ENCODE measurements around the gene PTH2. TPM values are rescaled to one million over a fixed set of nuclear protein-coding genes. Genes with fewer than 3 reads are reported as not detected.

The PTH2 gene
- polyA plus RNA-seq, 3 donors, result not detected

DNA sequence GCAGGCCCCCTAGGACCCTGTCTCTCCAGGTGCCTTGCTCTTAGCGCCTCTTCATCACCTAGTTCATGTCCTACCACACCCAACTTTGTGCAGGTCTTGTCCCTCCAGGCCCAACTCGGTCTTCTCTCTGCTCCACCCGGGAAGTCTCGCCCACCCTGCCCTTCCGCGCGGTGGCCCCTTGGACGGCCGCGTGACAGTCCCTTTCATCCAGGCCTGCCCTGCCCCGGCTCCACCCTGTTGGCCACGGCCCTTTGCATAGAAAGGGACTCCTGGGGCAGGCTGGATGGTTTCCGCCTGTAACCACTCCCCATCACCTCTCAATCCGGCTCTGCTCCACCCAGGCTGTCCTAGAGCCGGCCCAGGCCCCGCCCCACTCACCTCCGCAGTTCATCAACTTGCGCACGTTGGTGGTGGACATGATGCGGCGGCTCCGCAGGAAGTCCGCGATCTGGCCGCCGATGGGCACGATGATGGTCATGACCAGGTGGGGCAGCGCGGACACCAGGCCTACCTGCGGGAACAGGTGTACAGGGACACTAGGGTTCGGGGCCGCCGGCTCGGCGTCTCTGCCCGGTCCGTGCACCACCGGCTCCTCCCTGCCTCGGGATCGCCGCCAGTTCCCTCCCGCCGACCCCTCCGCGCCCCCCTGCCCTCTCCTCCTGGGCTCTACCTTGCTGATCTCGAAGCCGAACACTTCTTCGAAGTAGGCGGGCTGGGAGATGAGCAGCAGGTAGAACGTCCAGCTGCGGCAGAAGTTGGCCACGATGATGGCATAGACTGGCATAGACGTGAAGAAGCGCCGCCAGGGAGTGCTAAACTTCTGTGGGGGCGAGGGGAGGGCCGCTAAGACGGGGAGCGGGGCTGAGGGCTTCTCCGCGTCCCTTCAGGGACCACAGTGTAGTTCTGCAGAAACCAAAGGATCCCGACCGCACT lies 9.2 kb upstream of the PTH2 start:
- Histone ChIP-seq H3K9ac (ENCODE audit: insufficient read depth, low read length, poor library complexity, severe bottlenecking) (no peak overlapping the region), H3K27ac (ENCODE audit: low read depth in 1 of 2, low read length in 2 of 2) (no peak overlapping the region), H3K4me3 (replicated peaks in 1 of 3; ENCODE audit: low read depth in 2 of 3, low read length in 3 of 3) (no peak overlapping the region), H3K79me2 (ENCODE audit: insufficient read depth, low read length) (no peaks in the 10 kb centered on the region), H3K9me3 (replicated peaks in 1 of 2; ENCODE audit: control insufficient read depth in 1 of 2, insufficient read depth in 1 of 2, low read length in 2 of 2) (peaks cover 9 to 44% of the 10 kb centered on the region in 2 donors), H3K4me2 (replicated peaks; ENCODE audit: extremely low read depth, low read length, poor library complexity, severe bottlenecking) (no peak overlapping the region), H3K4me1 (ENCODE audit: control insufficient read depth in 1 of 2, insufficient read depth in 2 of 2, low read length in 2 of 2) (peaks cover 5 to 12% of the 10 kb centered on the region in 2 donors), H3K36me3 (replicated peaks in 1 of 2; ENCODE audit: control insufficient read depth in 1 of 2, insufficient read depth in 2 of 2, low read length in 2 of 2) (no peaks in the 10 kb centered on the region), H3K27me3 (ENCODE audit: control insufficient read depth in 2 of 2, insufficient read depth in 2 of 2, low read length in 2 of 2) (peaks cover 57 to 100% of the 10 kb centered on the region in 2 donors), H2AFZ (ENCODE audit: insufficient read depth, low read depth, low read length, poor library complexity, severe bottlenecking) (no peak overlapping the region), H4K20me1 (ENCODE audit: insufficient read depth, low read length) (no peaks in the 10 kb centered on the region)
- TF ChIP-seq, protein P1, sequence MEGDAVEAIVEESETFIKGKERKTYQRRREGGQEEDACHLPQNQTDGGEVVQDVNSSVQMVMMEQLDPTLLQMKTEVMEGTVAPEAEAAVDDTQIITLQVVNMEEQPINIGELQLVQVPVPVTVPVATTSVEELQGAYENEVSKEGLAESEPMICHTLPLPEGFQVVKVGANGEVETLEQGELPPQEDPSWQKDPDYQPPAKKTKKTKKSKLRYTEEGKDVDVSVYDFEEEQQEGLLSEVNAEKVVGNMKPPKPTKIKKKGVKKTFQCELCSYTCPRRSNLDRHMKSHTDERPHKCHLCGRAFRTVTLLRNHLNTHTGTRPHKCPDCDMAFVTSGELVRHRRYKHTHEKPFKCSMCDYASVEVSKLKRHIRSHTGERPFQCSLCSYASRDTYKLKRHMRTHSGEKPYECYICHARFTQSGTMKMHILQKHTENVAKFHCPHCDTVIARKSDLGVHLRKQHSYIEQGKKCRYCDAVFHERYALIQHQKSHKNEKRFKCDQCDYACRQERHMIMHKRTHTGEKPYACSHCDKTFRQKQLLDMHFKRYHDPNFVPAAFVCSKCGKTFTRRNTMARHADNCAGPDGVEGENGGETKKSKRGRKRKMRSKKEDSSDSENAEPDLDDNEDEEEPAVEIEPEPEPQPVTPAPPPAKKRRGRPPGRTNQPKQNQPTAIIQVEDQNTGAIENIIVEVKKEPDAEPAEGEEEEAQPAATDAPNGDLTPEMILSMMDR (IDR thresholded peaks at IDR 0.05), result no peak
- intact Hi-C loops (cut with micrococcal nuclease), result loop anchor here in 1 of 2 donors (10.0 kb wide), 1 partner anchor 168 kb away; no protein-coding TSS in a partner anchor
- H3K4me3 Mint-ChIP-seq, result peak overlapping the region in 1 of 2 donors; percentile 80
- H3K27me3 Mint-ChIP-seq (ENCODE audit: low read depth in 3 of 3), result peaks cover 99 to 100% (median 99%) of the 10 kb centered on the region in 3 donors
- H3K27ac Mint-ChIP-seq, result no peak overlapping the region
- H3K4me1 Mint-ChIP-seq, result peaks cover 30% of the 10 kb centered on the region
- 11% methylated on average over 63 of the region's 63 CpGs for WGBS (ENCODE audit: insufficient coverage)
- H3K36me3 Mint-ChIP-seq, result peaks cover 3 to 11% of the 10 kb centered on the region in 2 donors
- H3K9me3 Mint-ChIP-seq, result peaks cover 0 to 48% (median 29%) of the 10 kb centered on the region in 7 donors
- DNase-seq, result no peak

DNA sequence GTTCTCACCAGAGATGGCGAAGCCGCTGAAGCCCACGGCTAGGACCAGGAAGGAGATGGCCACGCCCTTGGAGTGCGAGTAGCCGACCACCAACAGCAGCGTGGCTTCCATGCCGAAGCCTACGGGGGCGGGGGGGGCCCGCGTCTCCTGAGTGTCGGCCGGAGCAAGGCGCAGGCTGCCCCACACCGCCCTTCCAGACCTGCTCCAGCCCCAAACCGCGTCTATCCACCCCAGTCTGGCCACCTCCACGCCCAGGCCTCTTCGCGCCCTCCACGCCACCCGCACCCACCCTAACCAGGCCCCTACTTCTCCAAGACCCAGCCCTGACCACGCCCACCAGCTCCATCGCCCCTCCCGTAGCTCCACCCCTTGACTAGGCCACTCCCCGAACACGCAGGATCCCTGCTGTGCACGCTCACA lies 8.1 kb upstream of the PTH2 start:
- H3K4me3 Mint-ChIP-seq, result peak overlapping the region in 1 of 2 donors; percentile 80
- intact Hi-C loops (cut with micrococcal nuclease), result loop anchor here in 1 of 2 donors (10.0 kb wide), 1 partner anchor 167 kb away; no protein-coding TSS in a partner anchor
- peaks cover 0 to 19% of the 10 kb centered on the region in 2 donors for H3K36me3 Mint-ChIP-seq
- Histone ChIP-seq H3K9ac (ENCODE audit: insufficient read depth, low read length, poor library complexity, severe bottlenecking) (no peak overlapping the region), H4K20me1 (ENCODE audit: insufficient read depth, low read length) (no peaks in the 10 kb centered on the region), H3K4me3 (replicated peaks in 1 of 3; ENCODE audit: low read depth in 2 of 3, low read length in 3 of 3) (no peak overlapping the region), H3K27me3 (ENCODE audit: control insufficient read depth in 2 of 2, insufficient read depth in 2 of 2, low read length in 2 of 2) (peaks cover 57 to 100% of the 10 kb centered on the region in 2 donors), H2AFZ (ENCODE audit: insufficient read depth, low read depth, low read length, poor library complexity, severe bottlenecking) (no peak overlapping the region), H3K9me3 (replicated peaks in 1 of 2; ENCODE audit: control insufficient read depth in 1 of 2, insufficient read depth in 1 of 2, low read length in 2 of 2) (peaks cover 9 to 47% of the 10 kb centered on the region in 2 donors), H3K4me1 (ENCODE audit: control insufficient read depth in 1 of 2, insufficient read depth in 2 of 2, low read length in 2 of 2) (peaks cover 2 to 9% of the 10 kb centered on the region in 2 donors), H3K4me2 (replicated peaks; ENCODE audit: extremely low read depth, low read length, poor library complexity, severe bottlenecking) (no peak overlapping the region), H3K36me3 (replicated peaks in 1 of 2; ENCODE audit: control insufficient read depth in 1 of 2, insufficient read depth in 2 of 2, low read length in 2 of 2) (no peaks in the 10 kb centered on the region), H3K79me2 (ENCODE audit: insufficient read depth, low read length) (no peaks in the 10 kb centered on the region), H3K27ac (ENCODE audit: low read depth in 1 of 2, low read length in 2 of 2) (no peak overlapping the region)
- H3K27ac Mint-ChIP-seq, result no peak overlapping the region
- H3K9me3 Mint-ChIP-seq, result peaks cover 0 to 49% (median 22%) of the 10 kb centered on the region in 7 donors
- 24% methylated on average over 16 of the region's 29 CpGs for WGBS (ENCODE audit: insufficient coverage)
- no peak for DNase-seq
- peaks cover 27% of the 10 kb centered on the region for H3K4me1 Mint-ChIP-seq
- H3K27me3 Mint-ChIP-seq (ENCODE audit: low read depth in 3 of 3), result peaks cover 99 to 100% (median 99%) of the 10 kb centered on the region in 3 donors
- TF ChIP-seq, protein P1 (IDR thresholded peaks at IDR 0.05), result no peak
